Measurements from ENCODE around the gene ZNF862. TPM values are rescaled to one million over a fixed set of nuclear protein-coding genes. Genes with fewer than 3 reads are reported as not detected.

Gene ZNF862
- total RNA-seq, 4 donors from 2014 or later, result 2.9 to 10.7 (median 7.0) TPM

DNA sequence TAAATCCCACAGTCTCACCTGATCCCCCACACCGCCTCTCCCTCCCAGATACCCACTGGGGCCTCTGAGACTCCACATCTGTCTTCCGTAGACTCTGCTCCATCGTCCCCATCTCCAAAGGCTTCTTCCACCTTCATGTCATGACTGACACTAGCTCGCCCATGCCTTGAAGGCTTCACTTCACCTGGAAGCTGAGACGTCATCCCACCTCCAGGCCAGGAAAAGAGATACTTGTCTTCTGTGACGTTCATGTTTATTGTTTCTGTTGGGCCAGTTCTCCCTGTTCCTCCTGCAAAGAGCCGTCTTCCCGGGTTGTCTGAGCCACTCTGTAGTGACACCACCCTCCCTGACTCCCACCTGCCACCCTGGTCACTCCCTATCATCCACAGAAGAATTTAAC, 3.6 kb upstream of the ZNF862 start:
- in situ Hi-C loops (cut with MboI; ENCODE audit: low sequenced_read_pairs in 4 of 4), result no loop called here

DNA sequence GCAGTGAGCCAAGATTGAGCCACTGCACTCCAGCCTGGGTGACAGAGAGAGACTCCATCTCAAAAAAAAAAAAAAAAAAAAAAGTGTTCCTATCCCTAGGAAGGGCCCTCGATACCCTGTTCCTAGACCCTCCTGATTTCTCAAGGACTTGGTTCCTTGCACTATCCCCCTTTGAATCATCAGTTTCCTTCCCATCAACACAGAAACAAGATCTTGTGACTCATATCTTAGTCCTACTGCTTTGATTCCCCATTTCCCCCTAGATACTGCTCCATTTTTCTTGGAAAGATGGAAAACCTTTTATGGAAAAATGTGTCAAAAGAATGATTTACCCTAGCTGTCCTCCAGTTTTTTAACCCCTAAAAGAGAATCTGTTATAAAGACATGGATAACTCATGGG, 1.7 kb upstream of the ZNF862 start:
- no peak for TF ChIP-seq POLR2A (IDR thresholded peaks at IDR 0.05)
- TF ChIP-seq CTCF (IDR thresholded peaks at IDR 0.05 in 4 of 5, conservative IDR thresholded peaks at IDR 0.05 in 1 of 5), result no peak
- H3K4me3 ChIP-seq, result no peak overlapping the region
- no peak for ATAC-seq
- intact Hi-C loops (cut with DNase I; ENCODE audit: low total_unique reads) (loop anchor here (5.0 kb wide), 1 partner anchor 124 kb away; a partner anchor contains a TSS), in situ Hi-C loops (cut with MboI; ENCODE audit: low sequenced_read_pairs in 4 of 4) (no loop called here)
- H3K9me3 ChIP-seq, result no peaks in the 10 kb centered on the region
- H3K27ac ChIP-seq, result no peak overlapping the region
- H3K27me3 ChIP-seq, result no peaks in the 10 kb centered on the region
- no peaks in the 10 kb centered on the region for H3K36me3 ChIP-seq
- H3K4me1 ChIP-seq, result peaks cover 15 to 24% of the 10 kb centered on the region in 2 donors
- no peak for DNase-seq

More for the DNA sequence above, 3.6 kb upstream of the ZNF862 start:
- no peak for DNase-seq
- intact Hi-C loops (cut with DNase I; ENCODE audit: low total_unique reads), result no loop called here
- H3K36me3 ChIP-seq, result no peaks in the 10 kb centered on the region
- H3K9me3 ChIP-seq, result no peaks in the 10 kb centered on the region
- no peaks in the 10 kb centered on the region for H3K27me3 ChIP-seq
- peaks cover 10 to 13% of the 10 kb centered on the region in 2 donors for H3K4me1 ChIP-seq
- ATAC-seq, result no peak
- no peak overlapping the region for H3K27ac ChIP-seq
- TF ChIP-seq CTCF (IDR thresholded peaks at IDR 0.05 in 4 of 5, conservative IDR thresholded peaks at IDR 0.05 in 1 of 5), result no peak
- no peak for TF ChIP-seq POLR2A (IDR thresholded peaks at IDR 0.05)
- no peak overlapping the region for H3K4me3 ChIP-seq

GRCh38 chr7:149837564-149838223, 481 bp upstream of the ZNF862 start:
- TF ChIP-seq POLR2A (IDR thresholded peaks at IDR 0.05) (no peak), CTCF (IDR thresholded peaks at IDR 0.05 in 4 of 5, conservative IDR thresholded peaks at IDR 0.05 in 1 of 5) (no peak)
- Histone ChIP-seq H3K4me3 (peak overlapping the region in 1 of 4 donors; percentile 76), H3K27me3 (no peaks in the 10 kb centered on the region), H3K4me1 (peaks cover 23 to 24% of the 10 kb centered on the region in 2 donors), H3K9me3 (no peaks in the 10 kb centered on the region), H3K27ac (peak overlapping the region in 3 of 4 donors; percentile 75 to 95 (median 92)), H3K36me3 (no peaks in the 10 kb centered on the region)
- intact Hi-C loops (cut with DNase I; ENCODE audit: low total_unique reads) (loop anchor here (1.0 to 5.0 kb wide), 4 partner anchors 36 to 213 kb away; partner anchors contain the start of gene ATP6V0E2), in situ Hi-C loops (cut with MboI; ENCODE audit: low sequenced_read_pairs in 4 of 4) (no loop called here)
- DNase-seq (no peak), ATAC-seq (peak; percentile 1 to 2)

DNA sequence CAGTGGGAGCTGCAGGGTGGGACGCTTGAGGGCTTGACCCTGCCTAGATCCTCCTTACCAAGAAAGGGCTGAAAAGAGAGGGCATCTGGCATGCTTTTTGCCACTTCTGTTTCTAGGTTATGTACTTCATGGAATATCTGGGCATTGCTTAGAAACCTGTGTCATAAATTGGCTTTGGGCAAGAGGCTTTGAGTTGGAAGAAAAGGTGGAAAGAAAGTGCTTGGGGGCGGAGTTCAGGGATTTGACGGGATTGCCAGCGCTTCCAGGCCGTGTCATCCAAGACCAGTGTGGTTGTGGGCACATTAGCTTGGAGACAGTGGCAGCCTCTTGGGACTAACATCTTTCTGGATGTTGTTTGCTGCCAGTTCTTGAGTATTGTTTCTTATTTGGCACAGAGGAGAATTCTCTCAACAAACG, 825 bp downstream of the ZNF862 start:
- no peak for ATAC-seq
- Histone ChIP-seq H3K4me1 (peaks cover 23 to 24% of the 10 kb centered on the region in 2 donors), H3K27ac (peak overlapping the region; percentile 80 to 95 (median 90)), H3K36me3 (no peaks in the 10 kb centered on the region), H3K27me3 (no peaks in the 10 kb centered on the region), H3K4me3 (peak overlapping the region; percentile 76 to 99 (median 87)), H3K9me3 (no peaks in the 10 kb centered on the region)
- in situ Hi-C loops (cut with MboI; ENCODE audit: low sequenced_read_pairs in 4 of 4), result no loop called here
- intact Hi-C loops (cut with DNase I; ENCODE audit: low total_unique reads), result loop anchor here (1.0 to 5.0 kb wide), 4 partner anchors 34 to 214 kb away; partner anchors contain the start of gene ATP6V0E2
- no peak for DNase-seq
- TF ChIP-seq CTCF (IDR thresholded peaks at IDR 0.05 in 4 of 5, conservative IDR thresholded peaks at IDR 0.05 in 1 of 5), result no peak
- no peak for TF ChIP-seq POLR2A (IDR thresholded peaks at IDR 0.05)
